Smooth muscle cell (in vitro differentiated cells): ENCODE data around the gene ADPRHL1. TPM values are rescaled to one million over a fixed set of nuclear protein-coding genes. Genes with fewer than 3 reads are reported as not detected.

Experiments used
- DNase-seq: peaks from one replicate; lab custom pipeline; 2025; ENCODE audit not compliant: unreplicated experiment; lab: John Stamatoyannopoulos, UW
- H2AFZ ChIP-seq: fragments of 200-600 bp; sonication (generic); 2 replicates; pipeline ENCODE4 v1.6.0; 2016; ENCODE audit warnings: antibody characterized with exemption, low read depth, mild to moderate bottlenecking
- H3F3A ChIP-seq: fragments of 200-600 bp; sonication (generic); 2 replicates; pipeline ENCODE4 v1.6.0; 2017; ENCODE audit warnings: antibody characterized with exemption, low read depth
- H3K27ac ChIP-seq: fragments of 200-600 bp; sonication (generic); 2 replicates; pipeline ENCODE4 v1.5.1; 2016; ENCODE audit warnings: low read depth, mild to moderate bottlenecking
- H3K27me3 ChIP-seq: fragments of 200-600 bp; sonication (generic); 2 replicates; pipeline ENCODE4 v1.6.1; 2016; ENCODE audit warnings: low read depth, mild to moderate bottlenecking
- H3K36me3 ChIP-seq: fragments of 200-600 bp; sonication (generic); 2 replicates; pipeline ENCODE4 v1.5.1; 2016; ENCODE audit warnings: low read depth
- H3K4me1 ChIP-seq: fragments of 200-600 bp; sonication (generic); 2 replicates; pipeline ENCODE4 v1.5.1; 2016; ENCODE audit warnings: low read depth
- H3K4me2 ChIP-seq: fragments of 200-600 bp; sonication (generic); 2 replicates; pipeline ENCODE4 v1.6.0; 2016; ENCODE audit warnings: mild to moderate bottlenecking
- H3K4me3 ChIP-seq: fragments of 200-600 bp; sonication (generic); 2 replicates; pipeline ENCODE4 v1.5.1; 2016; ENCODE audit warnings: mild to moderate bottlenecking
- H3K79me2 ChIP-seq: fragments of 200-600 bp; sonication (generic); 2 replicates; pipeline ENCODE4 v1.6.0; 2016; ENCODE audit warnings: low read depth, mild to moderate bottlenecking
- H3K9ac ChIP-seq: fragments of 200-600 bp; sonication (generic); 2 replicates; pipeline ENCODE4 v1.6.0; 2016; ENCODE audit warnings: low read depth
- H3K9me3 ChIP-seq: fragments of 200-600 bp; sonication (generic); replicated peaks from 2 replicates; pipeline ENCODE4 v1.5.1; 2016; ENCODE audit warnings: low read depth
- H4K20me1 ChIP-seq: fragments of 200-600 bp; sonication (generic); 2 replicates; pipeline ENCODE4 v1.6.0; 2016; ENCODE audit warnings: low read depth
- WGBS: methylation state at CpG from one replicate; pipeline ENCODE4 v1.1.7; 2016; ENCODE audit warnings: low lambda C conversion rate; 5-methylcytosine and 5-hydroxymethylcytosine counted together
- polyA plus RNA-seq: library from polyadenylated mRNA; unstranded; fragments of >200 nt; fragmentation: Nextera tagmentation; extraction: Ambion mirVana; gene quantifications from 2 replicates; pipeline ENCODE4 v1.2.1, GENCODE V29; 2016
- total RNA-seq: library from RNA; depleted of rRNA; stranded (reverse); fragments of >200 nt; gene quantifications from 2 replicates; pipeline ENCODE4 v1.2.3, GENCODE V29; 2014
- TF ChIP-seq, protein P1 (sequence below): fragments of 200-600 bp; sonication (generic); IDR thresholded peaks from 2 replicates; pipeline ENCODE4 v1.5.1; 2017; ENCODE audit warnings: borderline replicate concordance, mild to moderate bottlenecking, antibody characterized with exemption; ENCODE audit not compliant: insufficient read depth, poor library complexity, severe bottlenecking

ADPRHL1 gene
- total and polyA plus RNA-seq, 2 experiments from 2014 or later, result 0.18 to 1.2 TPM

DNA sequence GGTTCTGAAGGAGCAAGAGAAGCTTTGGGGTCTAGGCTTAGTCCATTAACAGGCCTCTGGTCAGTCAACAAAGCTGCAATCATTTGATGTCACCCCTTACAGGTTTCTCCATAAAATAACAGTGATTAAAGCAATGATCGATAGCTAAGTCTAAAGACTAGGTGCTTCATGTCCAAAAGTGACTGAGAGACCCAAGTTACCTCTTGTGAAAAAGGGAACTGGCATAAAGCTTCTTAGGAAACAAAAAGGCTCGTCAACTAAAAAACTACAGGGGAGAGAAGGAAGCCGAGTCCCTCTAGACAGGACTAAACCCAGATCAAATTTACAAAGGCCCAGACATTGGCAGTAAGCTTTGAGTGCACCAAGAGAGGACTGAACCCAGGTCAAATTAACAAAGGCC, 35.0 kb upstream of the ADPRHL1 start:
- Histone ChIP-seq H3K4me3 (no peak overlapping the region), H3K79me2 (peaks cover 81% of the 10 kb centered on the region)

DNA sequence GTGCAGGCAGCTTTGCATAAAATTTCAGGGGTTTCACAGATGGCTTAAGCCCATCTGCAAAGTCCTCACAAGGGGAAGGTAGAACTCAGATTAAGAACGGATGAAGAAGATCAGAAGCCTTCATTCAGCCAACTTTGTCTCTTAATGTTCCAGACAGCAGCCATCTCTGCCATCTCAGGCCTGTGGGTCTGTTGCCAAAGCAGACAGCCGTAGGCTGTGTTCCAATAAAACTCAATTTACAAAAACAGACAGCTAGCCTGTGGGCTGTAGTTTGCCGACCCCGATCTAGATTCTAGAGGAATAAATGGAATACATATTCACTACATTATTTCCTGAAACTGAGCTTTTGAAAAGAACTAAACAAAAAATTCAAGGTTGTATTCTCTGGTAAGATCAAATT, 33.4 kb upstream of the ADPRHL1 start:
- 32% methylated on average over 4 of the region's 4 CpGs for WGBS

More for the DNA sequence above, 35.0 kb upstream of the ADPRHL1 start:
- Histone ChIP-seq H3K9me3 (no peaks in the 10 kb centered on the region), H2AFZ (no peak overlapping the region), H3K4me1 (peaks cover 37% of the 10 kb centered on the region), H3K27me3 (no peaks in the 10 kb centered on the region), H3K27ac (no peak overlapping the region), H3K9ac (no peak overlapping the region), H3K36me3 (no peaks in the 10 kb centered on the region), H3F3A (peaks cover 6% of the 10 kb centered on the region), H4K20me1 (peaks cover 74% of the 10 kb centered on the region), H3K4me2 (no peak overlapping the region)
- 94% methylated on average over 3 of the region's 3 CpGs for WGBS
- DNase-seq, result no peak
- TF ChIP-seq, protein P1, sequence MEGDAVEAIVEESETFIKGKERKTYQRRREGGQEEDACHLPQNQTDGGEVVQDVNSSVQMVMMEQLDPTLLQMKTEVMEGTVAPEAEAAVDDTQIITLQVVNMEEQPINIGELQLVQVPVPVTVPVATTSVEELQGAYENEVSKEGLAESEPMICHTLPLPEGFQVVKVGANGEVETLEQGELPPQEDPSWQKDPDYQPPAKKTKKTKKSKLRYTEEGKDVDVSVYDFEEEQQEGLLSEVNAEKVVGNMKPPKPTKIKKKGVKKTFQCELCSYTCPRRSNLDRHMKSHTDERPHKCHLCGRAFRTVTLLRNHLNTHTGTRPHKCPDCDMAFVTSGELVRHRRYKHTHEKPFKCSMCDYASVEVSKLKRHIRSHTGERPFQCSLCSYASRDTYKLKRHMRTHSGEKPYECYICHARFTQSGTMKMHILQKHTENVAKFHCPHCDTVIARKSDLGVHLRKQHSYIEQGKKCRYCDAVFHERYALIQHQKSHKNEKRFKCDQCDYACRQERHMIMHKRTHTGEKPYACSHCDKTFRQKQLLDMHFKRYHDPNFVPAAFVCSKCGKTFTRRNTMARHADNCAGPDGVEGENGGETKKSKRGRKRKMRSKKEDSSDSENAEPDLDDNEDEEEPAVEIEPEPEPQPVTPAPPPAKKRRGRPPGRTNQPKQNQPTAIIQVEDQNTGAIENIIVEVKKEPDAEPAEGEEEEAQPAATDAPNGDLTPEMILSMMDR, result no peak

DNA sequence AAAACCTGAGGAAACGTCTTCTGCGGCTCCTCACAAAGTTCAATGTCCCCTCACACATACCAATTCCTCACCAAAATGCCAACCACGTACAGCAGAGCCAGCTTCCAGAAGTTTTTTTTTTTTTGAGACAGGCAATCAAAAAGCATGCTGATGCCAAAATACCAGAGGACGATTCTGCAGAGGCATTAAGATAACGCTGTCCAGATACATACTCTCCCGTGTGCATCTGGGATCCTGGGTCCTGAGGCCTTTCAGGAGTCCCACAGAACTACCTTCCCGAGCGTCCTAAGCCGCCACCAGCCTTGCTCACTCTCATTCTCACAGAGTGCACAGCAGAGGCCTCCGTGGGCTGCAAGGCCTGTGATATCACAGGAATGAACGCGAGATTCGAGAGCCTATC, 32.3 kb upstream of the ADPRHL1 start:
- peaks cover 6% of the 10 kb centered on the region for H3F3A ChIP-seq
- H3K4me1 ChIP-seq, result peaks cover 21% of the 10 kb centered on the region
- H3K4me2 ChIP-seq, result no peak overlapping the region
- no peak overlapping the region for H3K27ac ChIP-seq
- TF ChIP-seq, protein P1, result no peak
- no peaks in the 10 kb centered on the region for H3K9me3 ChIP-seq
- no peaks in the 10 kb centered on the region for H3K36me3 ChIP-seq
- H3K79me2 ChIP-seq, result peaks cover 78% of the 10 kb centered on the region
- WGBS, result 69% methylated on average over 13 of the region's 13 CpGs
- DNase-seq, result no peak
- H3K4me3 ChIP-seq, result no peak overlapping the region
- H2AFZ ChIP-seq, result no peak overlapping the region
- peaks cover 76% of the 10 kb centered on the region for H4K20me1 ChIP-seq
- H3K27me3 ChIP-seq, result no peaks in the 10 kb centered on the region
- H3K9ac ChIP-seq, result no peak overlapping the region

More for the DNA sequence above, 33.4 kb upstream of the ADPRHL1 start:
- Histone ChIP-seq H3K4me2 (no peak overlapping the region), H3K79me2 (peaks cover 80% of the 10 kb centered on the region), H3K36me3 (no peaks in the 10 kb centered on the region), H3K27ac (no peak overlapping the region), H2AFZ (no peak overlapping the region), H3K9ac (no peak overlapping the region), H3K9me3 (no peaks in the 10 kb centered on the region), H3K4me3 (no peak overlapping the region), H3F3A (peaks cover 6% of the 10 kb centered on the region), H3K4me1 (peaks cover 23% of the 10 kb centered on the region), H3K27me3 (no peaks in the 10 kb centered on the region), H4K20me1 (peaks cover 76% of the 10 kb centered on the region)
- no peak for DNase-seq
- TF ChIP-seq, protein P1, result no peak
